IMR-90 (cell line): ENCODE data around the gene PDS5B. TPM values are rescaled to one million over a fixed set of nuclear protein-coding genes. Genes with fewer than 3 reads are reported as not detected.

ENCODE experiments used
- ATAC-seq: fragments of 200-7000 bp; cut with Tn5 transposase; 2 replicates; pipeline ENCODE4 v1.9.1; 2020; ENCODE audit warnings: low read depth, mild to moderate bottlenecking, moderate library complexity
- BruUV-seq: library from RNA; stranded (reverse); fragments of 400-500 nt; replicated peaks from 2 replicates; lab custom pipeline; 2021; lab: Mats Ljungman, UMichigan
- CTCF ChIA-PET: fragments of 300-600 bp; formaldehyde crosslinking; extraction: SDS; loops from one replicate; lab custom pipeline; 2021; ENCODE audit warnings: antibody characterized with exemption; lab: Yijun Ruan, JAX
- POLR2A ChIA-PET: fragments of 300-600 bp; sonication (Branson Sonifier 250); formaldehyde crosslinking; loops from one replicate; lab custom pipeline; 2022; ENCODE audit warnings: antibody characterized with exemption; ENCODE audit not compliant: unreplicated experiment; lab: Charles Lee
- DNase-seq: peaks from one replicate; pipeline ENCODE4 v3.0.0; 2013
- H2AFZ ChIP-seq: replicated peaks from 2 replicates; pipeline ENCODE3; 2013; ENCODE audit warnings: low read length, mild to moderate bottlenecking; ENCODE audit not compliant: poor library complexity
- H2AK5ac ChIP-seq: 2 replicates; pipeline ENCODE4 v1.6.1; 2013; ENCODE audit warnings: low read depth, low read length, inconsistent platforms
- H2AK9ac ChIP-seq: replicated peaks from 2 replicates; pipeline ENCODE3; 2013; ENCODE audit warnings: mild to moderate bottlenecking, low read depth, low read length, moderate library complexity; ENCODE audit not compliant: poor library complexity
- H2BK120ac ChIP-seq: 2 replicates; pipeline ENCODE4 v1.6.1; 2013; ENCODE audit warnings: low read depth, low read length, inconsistent platforms
- H2BK15ac ChIP-seq: 3 replicates; pipeline ENCODE4 v1.6.1; 2013; ENCODE audit warnings: low read depth, low read length, inconsistent platforms
- H2BK20ac ChIP-seq: 2 replicates; pipeline ENCODE4 v1.6.1; 2013; ENCODE audit warnings: low read depth, mild to moderate bottlenecking, inconsistent platforms, low read length, moderate library complexity
- H2BK5ac ChIP-seq: 2 replicates; pipeline ENCODE4 v1.6.1; 2013; ENCODE audit warnings: mild to moderate bottlenecking, low read depth, low read length, inconsistent platforms; ENCODE audit not compliant: poor library complexity, severe bottlenecking
- H3K14ac ChIP-seq: replicated peaks from 2 replicates; pipeline ENCODE4 v1.6.1; 2013; ENCODE audit warnings: low read depth, low read length, inconsistent platforms
- H3K18ac ChIP-seq: 2 replicates; pipeline ENCODE4 v1.6.1; 2013; ENCODE audit warnings: low read depth, low read length, control low read depth
- H3K23ac ChIP-seq: 2 replicates; pipeline ENCODE4 v1.6.1; 2013; ENCODE audit warnings: low read depth, low read length, inconsistent platforms
- H3K27ac ChIP-seq: 2 replicates; pipeline ENCODE4 v1.5.1; 2013; ENCODE audit warnings: mild to moderate bottlenecking, control low read depth, low read length; ENCODE audit not compliant: insufficient read depth
- H3K27me3 ChIP-seq: 2 replicates; pipeline ENCODE4 v1.6.1; 2013; ENCODE audit warnings: low read length; ENCODE audit not compliant: control insufficient read depth, insufficient read depth
- H3K36me3 ChIP-seq: 2 replicates; pipeline ENCODE4 v1.6.1; 2013; ENCODE audit warnings: low read length, mixed read lengths; ENCODE audit not compliant: control insufficient read depth, insufficient read depth
- H3K4ac ChIP-seq: 2 replicates; pipeline ENCODE4 v1.6.1; 2013; ENCODE audit warnings: low read depth, low read length, inconsistent platforms
- H3K4me1 ChIP-seq: 2 replicates; pipeline ENCODE4 v1.6.1; 2013; ENCODE audit warnings: low read length, mixed read lengths; ENCODE audit not compliant: control insufficient read depth, insufficient read depth
- H3K4me2 ChIP-seq: 2 replicates; pipeline ENCODE4 v1.6.1; 2013; ENCODE audit warnings: low read depth, mild to moderate bottlenecking, control low read depth, low read length, moderate library complexity
- H3K4me3 ChIP-seq: 2 replicates; pipeline ENCODE4 v1.5.1; 2013; ENCODE audit warnings: low read depth, mild to moderate bottlenecking, control low read depth, low read length, moderate library complexity; ENCODE audit not compliant: insufficient read depth
- H3K56ac ChIP-seq: 2 replicates; pipeline ENCODE4 v1.6.1; 2013; ENCODE audit warnings: low read length, inconsistent platforms; ENCODE audit not compliant: insufficient read depth; ENCODE audit errors: extremely low read depth
- H3K79me1 ChIP-seq, 2 experiments: 2 replicates each; pipeline ENCODE4 v1.6.1; 2013; ENCODE audit warnings: low read length in 2 of 2, inconsistent platforms in 1 of 2, low read depth in 1 of 2
- H3K9ac ChIP-seq: 2 replicates; pipeline ENCODE4 v1.6.1; 2013; ENCODE audit warnings: low read depth, low read length, control low read depth
- H3K9me1 ChIP-seq: 2 replicates; pipeline ENCODE4 v1.6.1; 2013; ENCODE audit warnings: low read length, inconsistent platforms; ENCODE audit not compliant: insufficient read depth
- H3K9me3 ChIP-seq: 2 replicates; pipeline ENCODE4 v1.6.1; 2013; ENCODE audit warnings: low read length; ENCODE audit not compliant: control insufficient read depth, insufficient read depth
- H4K20me1 ChIP-seq: 2 replicates; pipeline ENCODE4 v1.6.1; 2013; ENCODE audit warnings: low read length, inconsistent platforms; ENCODE audit not compliant: insufficient read depth
- H4K5ac ChIP-seq: 2 replicates; pipeline ENCODE4 v1.6.1; 2013; ENCODE audit warnings: mild to moderate bottlenecking, low read depth, low read length, control low read depth
- H4K8ac ChIP-seq, 2 experiments: 2 replicates each; pipeline ENCODE4 v1.6.1; 2013; ENCODE audit warnings: low read depth in 2 of 2, low read length in 2 of 2, control low read depth in 1 of 2, inconsistent platforms in 1 of 2
- H4K91ac ChIP-seq: 2 replicates; pipeline ENCODE4 v1.6.1; 2013; ENCODE audit warnings: low read depth, low read length, inconsistent platforms; ENCODE audit not compliant: insufficient read depth
- FOS ChIP-seq: fragments of 150-350 bp; IDR thresholded peaks from 2 replicates; pipeline ENCODE4 v1.6.1; 2016; ENCODE audit warnings: low read depth, low read length
- MAFK ChIP-seq: IDR thresholded peaks from 2 replicates; pipeline ENCODE4 v1.6.1; 2012; ENCODE audit warnings: low read depth, low read length, improper control_type of control experiment
- MXI1 ChIP-seq: IDR thresholded peaks from 2 replicates; pipeline ENCODE4 v1.6.1; 2012; ENCODE audit warnings: low read depth, mild to moderate bottlenecking, low read length, moderate library complexity, borderline replicate concordance
- NFE2L2 ChIP-seq: fragments of 150-350 bp; IDR thresholded peaks from 2 replicates; pipeline ENCODE4 v1.6.1; 2016; ENCODE audit warnings: low read depth, mild to moderate bottlenecking, low read length
- RCOR1 ChIP-seq: IDR thresholded peaks from 2 replicates; pipeline ENCODE4 v1.6.1; 2012; ENCODE audit warnings: mild to moderate bottlenecking, low read length, improper control_type of control experiment; ENCODE audit not compliant: insufficient replicate concordance
- RFX5 ChIP-seq: IDR thresholded peaks from 2 replicates; pipeline ENCODE4 v1.8.0; 2012; ENCODE audit warnings: low read depth, mild to moderate bottlenecking, low read length, moderate library complexity
- WGBS, 2 experiments: methylation state at CpG; one replicate each; pipeline versions ENCODE4 v1.1.5 to v1.1.7; 2013; ENCODE audit warnings: missing lambda C conversion rate in 2 of 2; ENCODE audit not compliant: insufficient read length in 1 of 2; ENCODE audit errors: extremely low coverage in 2 of 2; 5-methylcytosine and 5-hydroxymethylcytosine counted together
- dilution Hi-C: fragments of 300-500 bp; cut with HindIII; formaldehyde crosslinking; loops from one replicate; pipeline ENCODE4 v1.14.3; 2018; ENCODE audit warnings: low sequenced_read_pairs; ENCODE audit not compliant: unreplicated experiment
- in situ Hi-C: fragments of 300-500 bp; cut with MboI; formaldehyde crosslinking; loops from 3 replicates; pipeline ENCODE4 v1.14.3; 2019; ENCODE audit warnings: low sequenced_read_pairs, inconsistent platforms, mixed read lengths
- intact Hi-C: fragments of 100-400 bp; cut with micrococcal nuclease; formaldehyde crosslinking; loops from 2 replicates; pipeline ENCODE4 v1.10.0; 2022
- polyA plus RNA-seq, 3 experiments: library from polyadenylated mRNA; depleted of rRNA; stranded (reverse); fragments of >200 nt; gene quantifications; 2 replicates each; pipeline ENCODE4 v1.2.3, GENCODE V29; 2012; ENCODE audit warnings: low replicate concordance in 1 of 3
- total RNA-seq: library from RNA; depleted of rRNA; stranded (reverse); fragments of >200 nt; gene quantifications from 2 replicates; pipeline ENCODE4 v1.2.3, GENCODE V29; 2012
- TF ChIP-seq, protein P1 (sequence below): fragments of 150-350 bp; IDR thresholded peaks from 2 replicates; pipeline ENCODE4 v1.6.1; 2016; ENCODE audit warnings: low read depth, mild to moderate bottlenecking, low read length, moderate library complexity, borderline replicate concordance
- TF ChIP-seq, protein P2 (sequence below): conservative IDR thresholded peaks from 2 replicates; pipeline ENCODE4 v1.5.1; 2012; ENCODE audit warnings: mild to moderate bottlenecking, low read depth, low read length, improper control_type of control experiment
- TF ChIP-seq, protein P3 (sequence below): fragments of 150-350 bp; IDR thresholded peaks from 2 replicates; pipeline ENCODE4 v1.6.1; 2017; ENCODE audit warnings: mild to moderate bottlenecking, antibody characterized with exemption, low read length, low read depth

Gene PDS5B
- total and polyA plus RNA-seq, 2 of the 4 experiments (the other 2 are of a cell fraction), result 6.2 to 20.1 TPM

DNA sequence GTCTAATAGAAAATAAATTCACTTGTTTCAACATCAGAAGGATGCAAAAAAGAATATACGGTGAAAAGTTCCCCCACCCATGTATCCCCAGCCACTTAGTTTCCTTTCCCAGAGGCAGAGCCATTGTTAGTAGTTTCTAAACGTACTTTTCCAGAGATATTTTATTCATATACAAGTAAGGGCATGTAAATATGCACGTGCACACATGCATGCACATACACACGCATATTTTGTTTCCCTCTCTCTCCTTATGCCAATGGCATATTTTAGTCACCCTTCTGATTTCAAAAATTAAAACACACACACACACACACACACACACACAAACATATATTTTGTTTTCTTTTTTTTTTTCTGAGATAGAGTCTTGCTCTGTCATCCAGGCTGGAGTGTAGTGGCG, 147.4 kb downstream of the PDS5B start:
- Histone ChIP-seq H3K4me1 (no peaks in the 10 kb centered on the region; the same call in 1 of the 2 replicates), H4K20me1 (no peaks in the 10 kb centered on the region)
- in situ Hi-C loops, result no loop called here

More for the DNA sequence above, 147.4 kb downstream of the PDS5B start:
- no peaks in the 10 kb centered on the region for H3K36me3 ChIP-seq
- no peaks in the 10 kb centered on the region for H3K9me3 ChIP-seq
- H3K23ac ChIP-seq, result no peak overlapping the region
- no peak overlapping the region for H2BK20ac ChIP-seq
- no peak overlapping the region for H3K9ac ChIP-seq
- no peak overlapping the region for H2BK120ac ChIP-seq
- no peak overlapping the region for H4K5ac ChIP-seq
- H3K4me3 ChIP-seq, result no peak overlapping the region
- H2BK5ac ChIP-seq, result no peak overlapping the region
- ChIA-PET CTCF (no interaction called here), POLR2A (no interaction called here)
- dilution Hi-C loops, result no loop called here
- WGBS, 2 experiments, result no CpG with 5 or more reads among the region's 5 CpGs
- peaks cover 0 to 4% of the 10 kb centered on the region in 2 experiments; a peak in 2 of 4 replicates for H3K79me1 ChIP-seq
- no peak overlapping the region for H2AK9ac ChIP-seq
- H3K27me3 ChIP-seq, result no peaks in the 10 kb centered on the region
- peaks cover 3% of the 10 kb centered on the region; the same call in 1 of the 2 replicates for H3K9me1 ChIP-seq
- no peak overlapping the region for H2AK5ac ChIP-seq
- H3K56ac ChIP-seq, result no peak overlapping the region
- H3K27ac ChIP-seq, result no peak overlapping the region
- H2AFZ ChIP-seq, result no peak overlapping the region
- H3K18ac ChIP-seq, result no peak overlapping the region
- intact Hi-C loops, result no loop called here
- TF ChIP-seq RCOR1 (no peak), FOS (no peak), MXI1 (no peak), NFE2L2 (no peak), RFX5 (no peak), MAFK (no peak)
- TF ChIP-seq, protein P1, sequence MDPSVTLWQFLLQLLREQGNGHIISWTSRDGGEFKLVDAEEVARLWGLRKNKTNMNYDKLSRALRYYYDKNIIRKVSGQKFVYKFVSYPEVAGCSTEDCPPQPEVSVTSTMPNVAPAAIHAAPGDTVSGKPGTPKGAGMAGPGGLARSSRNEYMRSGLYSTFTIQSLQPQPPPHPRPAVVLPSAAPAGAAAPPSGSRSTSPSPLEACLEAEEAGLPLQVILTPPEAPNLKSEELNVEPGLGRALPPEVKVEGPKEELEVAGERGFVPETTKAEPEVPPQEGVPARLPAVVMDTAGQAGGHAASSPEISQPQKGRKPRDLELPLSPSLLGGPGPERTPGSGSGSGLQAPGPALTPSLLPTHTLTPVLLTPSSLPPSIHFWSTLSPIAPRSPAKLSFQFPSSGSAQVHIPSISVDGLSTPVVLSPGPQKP, result no peak
- TF ChIP-seq, protein P2, sequence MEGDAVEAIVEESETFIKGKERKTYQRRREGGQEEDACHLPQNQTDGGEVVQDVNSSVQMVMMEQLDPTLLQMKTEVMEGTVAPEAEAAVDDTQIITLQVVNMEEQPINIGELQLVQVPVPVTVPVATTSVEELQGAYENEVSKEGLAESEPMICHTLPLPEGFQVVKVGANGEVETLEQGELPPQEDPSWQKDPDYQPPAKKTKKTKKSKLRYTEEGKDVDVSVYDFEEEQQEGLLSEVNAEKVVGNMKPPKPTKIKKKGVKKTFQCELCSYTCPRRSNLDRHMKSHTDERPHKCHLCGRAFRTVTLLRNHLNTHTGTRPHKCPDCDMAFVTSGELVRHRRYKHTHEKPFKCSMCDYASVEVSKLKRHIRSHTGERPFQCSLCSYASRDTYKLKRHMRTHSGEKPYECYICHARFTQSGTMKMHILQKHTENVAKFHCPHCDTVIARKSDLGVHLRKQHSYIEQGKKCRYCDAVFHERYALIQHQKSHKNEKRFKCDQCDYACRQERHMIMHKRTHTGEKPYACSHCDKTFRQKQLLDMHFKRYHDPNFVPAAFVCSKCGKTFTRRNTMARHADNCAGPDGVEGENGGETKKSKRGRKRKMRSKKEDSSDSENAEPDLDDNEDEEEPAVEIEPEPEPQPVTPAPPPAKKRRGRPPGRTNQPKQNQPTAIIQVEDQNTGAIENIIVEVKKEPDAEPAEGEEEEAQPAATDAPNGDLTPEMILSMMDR, result no peak
- TF ChIP-seq, protein P3, sequence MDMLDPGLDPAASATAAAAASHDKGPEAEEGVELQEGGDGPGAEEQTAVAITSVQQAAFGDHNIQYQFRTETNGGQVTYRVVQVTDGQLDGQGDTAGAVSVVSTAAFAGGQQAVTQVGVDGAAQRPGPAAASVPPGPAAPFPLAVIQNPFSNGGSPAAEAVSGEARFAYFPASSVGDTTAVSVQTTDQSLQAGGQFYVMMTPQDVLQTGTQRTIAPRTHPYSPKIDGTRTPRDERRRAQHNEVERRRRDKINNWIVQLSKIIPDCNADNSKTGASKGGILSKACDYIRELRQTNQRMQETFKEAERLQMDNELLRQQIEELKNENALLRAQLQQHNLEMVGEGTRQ, result no peak
- no peak overlapping the region for H4K8ac ChIP-seq
- no peak overlapping the region for H4K91ac ChIP-seq
- ATAC-seq (no peak), DNase-seq (no peak)
- no TSS peak for BruUV-seq
- no peak overlapping the region for H3K4ac ChIP-seq
- no peak overlapping the region for H3K14ac ChIP-seq
- H3K4me2 ChIP-seq, result no peak overlapping the region
- no peak overlapping the region for H2BK15ac ChIP-seq
